Activated naive CD4-positive, alpha-beta T cell treated with Interleukin-2 at 50 U/mL for 16 hours (primary cell): ENCODE measurements around the gene PEX5L.
"Not testable (repeated sequence)": the region's sequence is repeated elsewhere in the genome, so short reads cannot be mapped to it uniquely, and the experiment has no call there.

Source experiments
- DNase-seq: peaks from one replicate; pipeline ENCODE4 v3.0.0-alpha.2; 2020

PEX5L gene

DNA sequence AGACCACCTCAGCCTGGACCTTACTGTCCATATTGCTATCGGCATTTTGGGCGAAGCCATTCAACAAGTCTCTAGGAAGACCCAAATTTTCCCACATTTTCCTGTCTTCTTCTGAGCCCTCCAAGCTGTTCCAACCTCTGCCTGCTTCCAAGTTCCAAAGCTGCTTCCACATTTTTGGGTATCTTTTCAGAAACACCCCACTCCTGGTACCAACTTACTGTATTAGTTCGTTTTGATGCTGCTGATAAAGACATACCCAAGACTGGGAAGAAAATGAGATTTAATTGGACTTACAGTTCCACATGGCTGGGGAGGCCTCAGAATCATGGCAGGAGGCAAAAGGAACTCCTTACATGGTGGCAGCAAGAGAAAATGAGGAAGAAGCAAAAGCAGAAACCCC is 28.4 kb downstream of the PEX5L start:
- not testable (repeated sequence) for DNase-seq

DNA sequence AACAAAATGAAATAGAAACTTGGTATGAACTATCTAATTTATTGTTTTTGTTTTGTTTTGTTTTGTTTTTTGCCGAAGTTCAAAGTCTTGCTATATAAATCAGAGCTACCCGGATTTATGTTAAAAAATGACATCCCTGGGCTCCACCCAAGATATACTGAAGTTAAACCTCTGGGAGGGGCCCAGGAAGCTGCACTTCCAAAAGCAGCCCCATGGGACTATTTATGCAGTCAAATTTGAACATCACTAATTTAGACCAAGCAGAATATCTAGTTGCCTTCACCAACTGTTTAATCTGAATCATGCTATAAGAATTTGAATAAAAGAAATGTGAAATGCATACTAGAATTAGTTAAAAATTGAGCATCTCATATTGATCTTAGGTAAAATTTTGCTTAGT is 32.2 kb downstream of the PEX5L start:
- DNase-seq = no peak

DNA sequence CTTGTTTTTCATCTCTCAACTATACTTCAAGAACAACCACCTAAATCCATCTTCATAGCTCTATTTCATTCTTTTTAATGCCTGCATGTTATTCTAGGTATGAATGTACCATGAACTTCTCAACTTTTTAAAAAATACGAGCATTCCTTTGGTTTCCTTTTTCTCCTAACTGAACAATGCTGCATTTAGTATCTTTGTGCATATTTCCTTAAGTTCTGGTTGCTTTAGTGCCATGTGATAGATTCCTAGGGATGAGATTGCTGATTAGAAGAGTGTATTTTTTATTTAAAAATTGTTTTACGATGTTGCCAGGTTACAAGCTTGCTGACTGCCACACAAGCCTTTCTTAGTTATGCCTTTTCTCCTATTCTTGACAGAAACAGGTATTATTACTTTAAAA is 34.7 kb downstream of the PEX5L start:
- no peak for DNase-seq

DNA sequence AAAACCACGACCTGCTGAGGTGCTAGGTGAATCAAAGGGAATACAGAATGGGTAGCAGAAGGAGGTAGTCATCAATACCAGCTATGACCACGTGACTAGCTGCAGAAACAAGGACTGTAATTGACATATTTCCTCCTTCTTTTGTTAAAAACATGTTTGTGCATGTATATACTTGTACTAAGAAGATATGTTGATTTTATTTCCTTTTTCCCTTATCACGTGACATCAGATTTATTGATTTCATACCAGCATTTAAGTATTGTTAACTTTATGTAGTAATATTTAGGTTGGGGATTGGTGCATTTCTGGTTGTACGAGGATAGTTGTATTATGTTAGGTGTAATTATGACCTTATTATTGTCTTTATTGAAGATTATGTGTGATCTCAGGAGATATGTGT is 36.2 kb downstream of the PEX5L start:
- no peak for DNase-seq

DNA sequence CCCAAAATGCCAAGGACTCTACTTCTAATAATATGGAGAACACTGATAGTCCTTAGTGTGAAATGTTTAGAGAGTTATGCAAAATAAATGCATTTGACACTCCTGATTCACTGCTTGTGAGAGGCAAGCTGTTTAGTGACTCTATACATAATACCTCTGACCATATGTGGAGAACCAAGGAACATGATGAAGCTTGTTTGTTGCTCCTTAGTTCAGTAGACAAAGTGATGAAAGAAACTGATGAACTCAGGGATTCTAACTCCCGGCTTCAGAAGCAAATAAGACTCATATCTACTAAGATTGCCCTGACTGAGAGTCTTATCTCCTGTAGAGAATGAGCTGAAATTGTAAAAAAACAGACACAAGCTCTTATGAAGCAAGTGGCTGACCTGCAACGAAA is 41.3 kb downstream of the PEX5L start:
- DNase-seq = no peak

DNA sequence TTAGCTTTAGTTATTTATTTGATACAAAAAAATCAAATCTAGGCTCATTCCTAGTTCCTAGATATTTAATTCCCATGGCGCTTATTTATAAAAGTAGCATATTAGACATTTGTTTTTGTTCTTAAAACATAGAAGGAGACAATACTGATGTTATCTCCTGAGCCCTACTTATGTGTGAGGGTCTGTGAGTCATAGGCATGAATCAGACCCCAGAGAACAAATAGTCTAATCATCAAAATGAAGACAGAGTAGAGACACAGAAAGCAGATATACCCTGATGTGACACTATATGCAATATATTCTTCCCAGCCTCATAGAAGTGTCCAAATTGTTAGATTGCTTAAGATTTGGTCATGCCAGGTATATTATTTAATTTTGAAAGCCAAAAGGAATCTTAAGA is 44.9 kb downstream of the PEX5L start:
- no peak for DNase-seq

DNA sequence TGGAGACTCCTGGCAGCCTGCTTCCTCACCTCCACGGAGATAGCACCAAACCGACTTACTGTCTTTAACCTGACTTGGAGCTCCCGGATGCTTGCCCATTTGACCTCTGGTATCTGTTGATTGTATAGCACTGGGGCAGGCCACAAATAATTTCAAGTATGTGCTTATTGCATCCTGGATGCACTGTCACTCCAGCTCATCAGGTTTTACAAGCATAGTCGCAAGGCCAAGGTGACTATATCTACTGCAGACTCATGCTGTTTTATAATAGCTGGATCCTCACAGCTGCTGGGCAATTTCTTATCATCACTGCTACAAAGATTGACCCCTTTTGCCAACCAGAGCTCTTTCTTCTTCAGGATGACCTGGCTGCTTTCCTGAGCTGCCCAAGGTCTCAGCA is 45.6 kb downstream of the PEX5L start:
- no peak for DNase-seq

DNA sequence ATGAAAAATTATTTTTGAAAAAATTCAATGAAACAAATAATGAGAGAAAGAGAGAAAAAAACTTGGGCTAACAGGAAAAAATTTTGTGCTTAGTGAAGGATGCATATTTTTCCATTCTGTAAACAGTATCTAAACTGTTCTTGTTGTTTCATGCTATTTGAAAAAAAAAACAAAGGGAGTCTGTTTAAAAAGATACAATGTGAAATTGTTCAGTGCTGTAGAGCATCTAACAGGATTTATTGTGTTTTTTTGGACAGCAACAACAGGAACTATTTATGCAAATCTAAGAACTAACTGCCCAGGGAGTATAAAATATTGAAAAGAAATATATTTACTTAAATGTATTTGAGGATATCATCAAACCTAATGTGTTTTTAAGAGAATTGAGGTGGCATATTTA is 55.1 kb downstream of the PEX5L start:
- DNase-seq = no peak

DNA sequence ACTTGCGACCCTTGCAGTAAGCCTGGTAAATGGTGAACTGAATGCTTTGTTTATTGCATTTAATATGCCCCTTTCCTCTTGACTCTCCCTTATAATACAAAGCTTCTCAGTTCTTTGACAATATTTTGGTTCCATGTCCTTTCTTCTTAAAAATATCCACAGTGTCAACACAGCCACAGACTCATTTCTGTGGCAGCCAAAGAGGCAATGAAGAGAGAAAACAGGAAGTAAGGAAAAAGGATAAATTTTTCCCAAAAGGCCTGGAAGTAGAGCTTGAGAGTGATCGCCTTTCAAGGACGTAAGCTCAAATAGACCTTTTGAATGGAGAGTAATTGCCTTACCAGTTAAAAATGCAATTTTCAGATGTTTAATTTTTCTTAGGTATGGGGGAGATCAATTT is 59.4 kb downstream of the PEX5L start:
- DNase-seq = no peak

DNA sequence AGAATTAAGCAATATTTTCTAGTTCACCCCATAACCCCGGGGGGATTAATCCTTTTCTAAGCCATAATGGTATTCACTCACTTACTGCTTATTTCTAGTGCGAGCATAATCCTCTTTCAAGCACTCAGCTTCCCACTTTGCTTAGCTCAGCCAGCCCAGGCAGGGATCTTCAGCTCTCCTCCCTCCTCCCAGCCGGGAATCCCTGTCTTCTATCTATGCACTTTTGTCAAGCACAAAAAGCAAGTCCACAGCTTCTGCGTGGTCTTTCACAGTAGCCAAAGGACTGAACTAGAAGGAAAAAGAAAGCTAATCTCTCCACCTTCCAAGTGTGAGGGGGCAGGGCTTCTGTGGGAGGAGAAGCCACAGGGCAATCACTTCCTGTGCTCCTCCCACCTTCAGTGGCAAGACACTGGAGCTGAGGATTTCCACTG is 62.8 kb downstream of the PEX5L start:
- DNase-seq = no peak

DNA sequence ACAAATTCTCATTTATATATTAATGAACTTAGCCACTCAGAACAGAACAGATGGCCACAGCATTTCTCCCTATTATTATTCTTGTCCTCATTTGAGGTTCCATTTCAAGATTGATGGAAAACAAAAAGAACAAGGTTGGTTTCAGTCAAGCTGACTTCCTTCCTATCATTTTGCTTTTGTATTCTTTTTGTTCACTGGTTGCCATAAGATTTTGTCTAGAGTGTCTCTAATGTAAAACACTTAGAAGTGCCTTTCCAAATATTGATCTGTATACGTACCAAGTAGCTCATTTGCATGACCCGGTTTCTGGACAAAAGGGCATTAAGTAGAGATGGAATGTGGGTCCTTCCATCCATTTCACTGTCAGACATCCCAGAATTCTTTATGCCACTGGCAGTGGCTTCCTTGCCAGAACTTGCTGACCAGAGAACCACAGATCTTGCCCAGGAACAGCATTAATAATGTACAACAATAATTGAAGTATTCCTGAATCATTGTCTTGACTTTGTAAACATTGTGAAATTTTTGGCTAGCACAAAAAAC is 63.8 kb downstream of the PEX5L start:
- DNase-seq = no peak

DNA sequence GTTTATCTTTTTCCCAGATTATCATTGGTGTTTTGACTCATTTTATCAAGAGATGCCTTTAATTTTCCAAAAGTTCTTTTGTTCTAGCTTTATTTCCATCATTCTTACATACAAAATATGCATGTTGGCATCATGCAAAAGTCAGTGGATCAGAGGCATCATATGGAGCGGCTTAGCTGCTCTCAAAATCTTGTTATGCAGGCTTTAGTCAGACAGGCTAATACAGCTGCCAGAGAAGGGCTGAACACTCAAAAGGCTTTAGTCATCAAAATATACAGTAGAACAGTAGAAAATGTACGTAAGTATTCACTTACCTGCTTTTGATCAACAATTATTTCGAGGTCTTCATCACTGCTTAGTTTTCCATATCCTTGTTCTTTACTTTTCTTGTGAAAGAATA is 65.5 kb downstream of the PEX5L start:
- no peak for DNase-seq

DNA sequence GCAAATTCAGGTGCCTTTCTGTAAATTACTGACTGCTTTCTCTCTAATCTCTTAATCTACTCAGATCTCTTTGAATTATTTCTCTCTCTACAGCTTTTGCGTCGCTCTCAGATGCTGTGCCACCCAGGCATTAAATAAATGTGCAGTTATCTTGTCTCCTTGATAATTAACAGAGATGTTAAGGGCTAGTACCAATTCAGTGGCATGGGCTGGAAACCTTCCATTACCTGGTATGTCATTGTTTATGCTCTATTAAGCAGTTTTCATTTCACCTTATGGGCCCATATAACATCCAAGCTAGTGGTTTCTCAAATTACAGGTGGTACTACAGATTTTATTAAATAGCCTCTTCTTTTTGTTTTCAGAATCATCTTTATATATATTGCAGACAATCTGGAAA is 66.0 kb downstream of the PEX5L start:
- DNase-seq = no peak

DNA sequence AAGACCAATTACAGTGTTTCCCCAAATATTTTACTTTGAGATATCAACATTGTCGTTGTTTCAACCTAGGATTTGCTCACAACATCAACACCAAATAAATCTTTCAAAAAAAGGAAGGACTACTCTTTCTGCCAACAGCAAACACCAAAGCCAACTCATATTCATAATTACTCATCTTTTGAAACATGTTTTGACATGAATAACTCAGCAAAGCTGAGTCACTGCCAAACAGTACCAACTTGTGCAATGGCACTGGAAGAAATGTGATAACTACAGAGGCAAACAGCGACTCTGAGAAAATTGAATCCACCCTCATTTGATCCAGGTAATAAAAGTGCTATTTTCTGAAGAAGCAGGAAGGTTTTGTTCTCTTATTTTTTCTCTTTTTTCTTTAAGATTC is 67.2 kb downstream of the PEX5L start:
- DNase-seq = no peak

DNA sequence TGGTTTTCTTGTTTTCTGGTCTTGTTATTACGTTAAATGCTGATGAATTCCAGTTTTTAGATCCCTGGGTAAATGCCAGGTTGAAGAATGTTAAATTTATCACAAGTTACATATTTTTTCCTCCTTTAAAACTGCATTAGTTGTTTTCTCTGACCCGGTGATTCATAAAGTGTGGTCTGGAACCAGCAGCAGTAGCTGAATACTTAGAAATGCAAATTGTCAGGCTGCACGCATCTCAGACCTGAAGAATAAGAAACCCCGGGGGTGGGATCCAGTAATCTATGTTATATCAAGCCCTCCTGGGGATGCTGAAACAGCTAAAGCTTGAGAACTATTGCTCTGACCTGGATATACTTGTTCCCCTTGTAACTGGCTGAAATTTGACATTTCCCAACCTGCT is 69.1 kb downstream of the PEX5L start:
- no peak for DNase-seq

DNA sequence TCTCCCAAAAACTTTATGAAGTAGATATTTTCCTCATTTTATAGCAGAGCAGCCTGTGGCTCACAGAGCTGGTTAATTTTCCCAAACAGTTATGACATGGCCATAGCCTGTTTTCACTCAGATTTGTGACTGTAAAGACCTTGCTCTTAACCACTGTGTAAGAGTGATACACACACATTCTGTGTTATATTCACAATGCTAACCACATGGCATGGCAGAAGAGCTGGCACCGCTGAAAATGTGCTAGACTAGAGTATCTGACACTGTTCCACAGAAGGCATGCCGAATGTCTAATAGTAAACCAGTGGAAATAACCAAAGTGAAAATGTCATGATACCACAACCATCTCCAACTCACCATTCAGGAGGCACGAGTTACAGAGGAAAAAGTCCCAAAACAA is 71.8 kb downstream of the PEX5L start:
- DNase-seq = no peak

DNA sequence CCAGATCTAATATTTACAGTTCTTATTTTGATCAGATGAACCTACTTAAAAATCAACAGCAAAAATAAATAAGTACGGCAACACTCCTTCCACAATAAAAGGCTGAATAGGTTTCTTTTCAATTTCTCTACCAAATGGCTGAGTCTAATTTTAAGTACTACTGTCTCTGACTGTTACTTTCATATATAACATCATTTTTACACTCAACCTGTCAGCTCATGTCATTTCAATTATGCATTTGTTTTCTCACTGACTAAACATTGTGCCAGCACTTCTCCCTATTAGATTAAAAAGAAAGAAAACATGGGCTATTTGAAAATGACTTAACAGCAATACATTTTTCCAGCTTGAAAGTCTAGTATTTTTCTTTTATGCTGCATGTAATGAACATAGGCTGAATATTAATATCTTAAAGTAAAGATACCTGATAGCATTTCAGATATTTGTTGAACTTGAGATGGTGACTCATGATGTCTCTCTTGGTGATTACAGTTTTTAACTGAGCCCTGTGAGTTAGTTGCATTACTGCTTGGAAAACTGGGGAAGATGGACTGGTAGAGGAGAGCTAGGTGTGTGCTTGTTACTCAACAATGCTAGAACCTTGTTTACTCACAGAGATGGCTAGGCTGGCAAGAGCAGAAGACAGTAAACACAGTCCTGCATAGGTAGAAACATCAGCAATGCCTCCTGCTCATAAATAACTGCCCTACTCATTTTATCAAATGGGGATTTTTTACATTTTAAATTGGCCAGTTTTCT is 73.9 kb downstream of the PEX5L start:
- DNase-seq = no peak

DNA sequence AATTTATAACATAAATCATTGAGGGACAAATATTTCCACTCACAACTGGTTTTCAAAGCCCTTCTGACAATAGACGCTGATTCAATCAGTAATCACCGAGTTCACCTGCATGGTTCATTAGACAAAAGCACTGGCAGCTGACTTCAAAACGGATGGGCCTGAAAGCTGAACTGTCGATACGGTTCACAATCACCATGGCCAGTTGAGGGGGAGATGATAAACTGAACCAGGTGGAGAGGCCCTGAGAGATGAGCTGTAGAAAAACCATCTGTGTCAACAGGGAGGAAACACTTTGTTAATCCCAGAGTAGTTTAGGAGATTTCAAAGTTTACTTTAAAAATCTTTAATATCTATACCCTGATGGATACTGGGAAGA is 75.0 kb downstream of the PEX5L start:
- DNase-seq = no peak

DNA sequence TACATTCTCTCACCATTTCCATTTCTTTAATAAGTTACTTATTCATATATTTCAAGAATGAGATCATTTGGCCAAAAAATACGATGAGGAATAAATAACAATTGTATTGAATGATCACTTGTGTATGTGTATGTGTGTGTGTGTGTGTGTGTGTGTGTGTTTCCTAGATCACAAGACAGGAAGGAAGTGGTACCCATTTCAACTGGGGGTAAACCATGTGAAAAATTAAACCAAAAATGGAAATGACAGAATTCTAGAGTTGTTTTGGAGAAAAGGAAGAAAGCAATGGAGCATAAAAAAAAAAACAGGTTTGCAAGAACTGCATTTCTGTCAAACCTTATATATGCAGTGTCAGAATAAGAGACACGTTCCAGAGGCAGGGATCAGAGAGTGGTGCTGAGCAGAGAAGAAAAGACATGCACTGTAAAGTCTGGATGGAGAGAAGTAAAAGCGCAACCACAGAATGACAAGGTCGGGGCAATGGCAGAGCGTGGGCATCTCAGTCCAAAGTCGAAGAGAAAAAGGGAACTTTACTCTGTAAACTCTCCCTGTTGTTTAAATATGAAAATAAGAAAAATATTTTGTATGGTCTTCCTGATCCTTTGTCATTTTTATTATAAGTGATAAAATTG is 75.5 kb downstream of the PEX5L start:
- DNase-seq = no peak

DNA sequence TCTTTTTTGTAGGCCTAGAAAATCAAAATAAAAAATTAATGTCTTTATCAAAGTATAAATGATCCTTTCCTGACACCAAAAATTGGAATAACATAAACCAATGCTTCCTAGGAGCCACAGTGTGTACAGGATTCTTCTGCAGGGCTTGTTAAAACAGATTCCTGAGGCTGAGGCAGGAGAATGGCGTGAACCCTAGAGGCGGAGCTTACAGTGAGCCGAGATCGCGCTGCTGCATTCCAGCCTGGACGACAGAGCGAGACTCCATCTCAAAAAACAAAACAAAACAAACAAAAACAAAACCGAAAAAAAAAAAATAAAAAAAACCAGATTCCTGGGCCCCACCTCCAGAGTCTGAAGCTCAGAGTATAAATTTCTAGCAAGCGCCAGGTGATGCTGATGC is 78.0 kb downstream of the PEX5L start:
- no peak for DNase-seq

DNA sequence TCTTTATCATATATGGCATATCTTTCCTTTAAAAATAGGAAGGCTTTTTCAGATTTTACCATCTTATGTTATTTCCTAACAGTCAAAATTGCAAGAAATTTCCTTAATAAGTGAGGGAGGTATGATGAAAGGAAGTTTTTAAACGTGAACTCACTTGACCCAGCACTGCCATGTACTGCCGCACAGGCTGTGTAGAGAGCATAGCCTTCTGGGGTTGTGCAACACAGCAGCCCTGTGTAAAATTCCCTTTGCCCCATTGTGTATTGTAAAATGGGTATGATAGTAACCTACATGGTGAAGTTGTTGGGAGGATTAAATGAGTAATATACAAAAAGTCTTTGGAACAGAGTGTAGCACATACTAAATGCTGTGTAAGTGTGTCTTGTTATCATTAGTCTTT is 78.6 kb downstream of the PEX5L start:
- DNase-seq = no peak

DNA sequence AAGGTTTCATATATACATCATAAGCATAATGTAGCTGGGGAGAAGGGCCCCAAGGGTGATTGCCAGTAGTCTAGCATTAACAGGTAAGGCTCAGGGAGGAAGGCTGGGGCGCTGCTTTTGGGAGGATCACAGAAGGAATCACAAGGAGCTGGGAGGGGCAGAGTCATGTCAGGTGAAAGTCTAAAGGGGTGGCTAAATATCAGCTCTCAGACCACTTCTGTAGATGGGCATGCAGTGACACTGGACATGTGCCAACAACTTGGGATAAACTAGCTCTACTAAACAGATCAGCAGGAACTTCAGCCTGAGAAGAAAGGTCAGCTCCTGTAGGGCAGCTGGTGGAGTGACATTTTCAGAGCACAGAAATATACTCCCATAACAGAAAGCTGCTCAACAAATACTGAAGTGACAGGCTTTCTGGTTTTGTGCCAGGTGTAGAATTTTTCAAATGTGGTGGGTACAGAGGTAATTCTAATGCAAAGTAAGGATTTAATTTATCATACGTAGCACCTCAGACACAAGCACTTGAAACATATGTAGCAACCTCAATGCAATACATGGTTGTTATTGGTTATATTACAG is 79.4 kb downstream of the PEX5L start:
- no peak for DNase-seq

DNA sequence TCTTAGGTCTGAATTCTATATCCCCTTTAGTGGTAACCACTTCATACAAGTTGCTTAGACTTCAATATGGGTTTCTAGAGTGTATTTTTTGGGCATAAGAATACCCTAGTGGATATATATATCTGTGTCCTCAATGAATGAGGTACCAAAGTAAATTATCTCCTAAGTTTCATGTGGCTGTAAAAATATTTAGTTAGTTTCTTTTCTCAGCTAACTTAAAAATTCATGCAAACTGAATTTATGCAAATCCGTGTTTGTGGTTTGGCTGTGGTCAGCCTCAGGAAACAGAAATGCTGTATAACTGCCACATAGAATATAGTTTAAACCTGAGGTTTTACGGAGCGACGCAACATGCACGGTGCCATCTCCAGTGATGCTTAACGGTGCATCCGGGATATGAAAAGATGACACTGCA is 80.3 kb downstream of the PEX5L start:
- no peak for DNase-seq

DNA sequence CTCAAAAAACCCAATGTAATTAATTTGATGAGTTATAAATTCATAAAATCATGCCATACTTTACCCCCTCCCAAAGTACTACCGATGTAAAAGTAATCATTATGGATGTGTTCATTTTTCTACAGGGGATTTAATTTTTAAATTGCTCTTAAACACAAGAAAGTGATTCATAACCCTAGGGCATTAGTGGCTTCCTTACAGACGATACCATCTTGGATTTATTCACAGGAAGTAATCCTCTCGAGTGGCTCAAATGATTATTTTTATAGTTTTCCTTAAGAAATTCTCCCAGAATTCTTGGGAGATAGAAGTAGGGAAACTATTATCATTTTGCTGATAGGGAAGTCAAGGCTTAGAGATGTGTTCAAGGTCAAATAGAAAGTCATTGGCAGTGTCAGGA is 80.9 kb downstream of the PEX5L start:
- no peak for DNase-seq
